ENCODE data around the gene MOV10. TPM values are rescaled to one million over a fixed set of nuclear protein-coding genes. Genes with fewer than 3 reads are reported as not detected.
A peak's percentile ranks its signal among the peaks of the same experiment; 100 is the strongest.

MOV10 gene
- total and polyA plus RNA-seq, 2 of the 13 experiments (the other 11 are each of a cell fraction or from before 2014, with no cell fraction given): 56.4 to 58.2 TPM

GRCh38 chr1:112674986-112675727 lies 698 bp downstream of the MOV10 start (continued):
- TF ChIP-seq FOXA1 (IDR thresholded peaks at IDR 0.05): no peak
- no peak for TF ChIP-seq FOXA1 (CRISPR knock-in tag; IDR thresholded peaks at IDR 0.05)
- 0 out of 2 replicates have a peak, but pooled peaks have one; percentile 14 for TF ChIP-seq KLF6 (CRISPR knock-in tag; IDR thresholded peaks at IDR 0.05)
- 0 out of 2 replicates have a peak, but pooled peaks have one; percentile 67 for TF ChIP-seq ZNF547 (CRISPR knock-in tag; IDR thresholded peaks at IDR 0.05)
- TF ChIP-seq FOXA3 (CRISPR knock-in tag; IDR thresholded peaks at IDR 0.05): peak; percentile 9; the same call in 1 of the 2 replicates
- no peak for TF ChIP-seq ZNF205 (CRISPR knock-in tag; IDR thresholded peaks at IDR 0.05)
- no peak for TF ChIP-seq NFYB (CRISPR knock-in tag; IDR thresholded peaks at IDR 0.05)
- TF ChIP-seq PRPF4 (IDR thresholded peaks at IDR 0.05; ENCODE audit: low read depth, low read length, poor library complexity, severe bottlenecking): no peak
- no peak for TF ChIP-seq ZNF232 (CRISPR knock-in tag; IDR thresholded peaks at IDR 0.05; ENCODE audit: borderline replicate concordance)
- TF ChIP-seq IKZF4 (CRISPR knock-in tag; IDR thresholded peaks at IDR 0.05; ENCODE audit: borderline replicate concordance, low read depth, not compliant biosample characterization): peak; percentile 71
- no peak for TF ChIP-seq TRIM22 (IDR thresholded peaks at IDR 0.05)
- no peak for TF ChIP-seq ZNF614 (CRISPR knock-in tag; IDR thresholded peaks at IDR 0.05; ENCODE audit: borderline replicate concordance)
- 0 out of 2 replicates have a peak, but pooled peaks have one; percentile 29 for TF ChIP-seq PHF8 (CRISPR knock-in tag; IDR thresholded peaks at IDR 0.05)
- TF ChIP-seq FOXO1 (CRISPR knock-in tag; IDR thresholded peaks at IDR 0.05): peak; percentile 10; the same call in 1 of the 2 replicates
- no peak for TF ChIP-seq SETDB1 (CRISPR knock-in tag; IDR thresholded peaks at IDR 0.05; ENCODE audit: borderline replicate concordance)
- TF ChIP-seq ZFX (CRISPR knock-in tag; IDR thresholded peaks at IDR 0.05; ENCODE audit: low read depth): peak; percentile 72
- peak; percentile 3; the same call in 1 of the 2 replicates for TF ChIP-seq KMT2B (CRISPR knock-in tag; IDR thresholded peaks at IDR 0.05)
- TF ChIP-seq ZBTB26 (CRISPR knock-in tag; IDR thresholded peaks at IDR 0.05; ENCODE audit: borderline replicate concordance): no peak
- no peak for TF ChIP-seq SNAPC2 (CRISPR knock-in tag; IDR thresholded peaks at IDR 0.05)
- TF ChIP-seq SP4 (CRISPR knock-in tag; IDR thresholded peaks at IDR 0.05): peak; percentile 46; the same call in 1 of the 2 replicates
- no peak for TF ChIP-seq ZIK1 (CRISPR knock-in tag; IDR thresholded peaks at IDR 0.05; ENCODE audit: borderline replicate concordance, low read depth)
- no peak for TF ChIP-seq TFE3 (CRISPR knock-in tag; IDR thresholded peaks at IDR 0.05)
- no peak for TF ChIP-seq SATB2 (CRISPR knock-in tag; IDR thresholded peaks at IDR 0.05)
- TF ChIP-seq ZNF251 (CRISPR knock-in tag; IDR thresholded peaks at IDR 0.05): no peak
- 0 out of 2 replicates have a peak, but pooled peaks have one; percentile 75 for TF ChIP-seq ZFP36L2 (CRISPR knock-in tag; IDR thresholded peaks at IDR 0.05)
- 0 out of 2 replicates have a peak, but pooled peaks have one; percentile 40 for TF ChIP-seq TP53 (CRISPR knock-in tag; conservative IDR thresholded peaks at IDR 0.05)
- no peak for TF ChIP-seq TOE1 (CRISPR knock-in tag; IDR thresholded peaks at IDR 0.05)
- TF ChIP-seq ZNF652 (CRISPR knock-in tag; IDR thresholded peaks at IDR 0.05; ENCODE audit: borderline replicate concordance, low read depth): no peak
- TF ChIP-seq NFYC (CRISPR knock-in tag; IDR thresholded peaks at IDR 0.05): no peak
- TF ChIP-seq ZNF30 (CRISPR knock-in tag; IDR thresholded peaks at IDR 0.05): no peak
